WTC11 (cell line): Measurements from ENCODE around the gene RHPN2. TPM values are rescaled to one million over a fixed set of nuclear protein-coding genes. Genes with fewer than 3 reads are reported as not detected.

ENCODE experiments used
- ATAC-seq: fragments of 200-7000 bp; cut with Tn5 transposase; 2 replicates; pipeline ENCODE4 v1.10.0; 2021; ENCODE audit warnings: mild to moderate bottlenecking, moderate library complexity
- CTCF ChIA-PET: fragments of 300-600 bp; sonication (Branson Sonifier 250); formaldehyde crosslinking; loops from one replicate; lab custom pipeline; 2021; ENCODE audit warnings: antibody characterized with exemption; lab: Charles Lee
- POLR2A ChIA-PET: fragments of 350-600 bp; sonication (Branson Sonifier 250); formaldehyde crosslinking; loops from one replicate; lab custom pipeline; 2021; ENCODE audit warnings: antibody characterized with exemption; lab: Charles Lee
- DNase-seq: peaks from one replicate; pipeline ENCODE4 v3.0.0; 2021; ENCODE audit warnings: low spot score
- H3K27ac Mint-ChIP-seq: 2 replicates; pipeline ENCODE4 v1.8.0; 2021; ENCODE audit warnings: mixed read lengths
- H3K27me3 Mint-ChIP-seq: 2 replicates; pipeline ENCODE4 v1.8.0; 2021; ENCODE audit warnings: low read depth, mild to moderate bottlenecking, moderate library complexity, mixed read lengths
- H3K36me3 Mint-ChIP-seq: 2 replicates; pipeline ENCODE4 v1.8.0; 2021; ENCODE audit warnings: mixed read lengths
- H3K4me1 Mint-ChIP-seq: 2 replicates; pipeline ENCODE4 v1.8.0; 2022; ENCODE audit warnings: mixed read lengths
- H3K4me3 Mint-ChIP-seq: 2 replicates; pipeline ENCODE4 v1.8.0; 2021; ENCODE audit warnings: mild to moderate bottlenecking, moderate library complexity, mixed read lengths
- H3K9me3 Mint-ChIP-seq: 2 replicates; pipeline ENCODE4 v1.8.0; 2021; ENCODE audit warnings: mixed read lengths
- ATF6 ChIP-seq: sonication (generic); formaldehyde crosslinking; IDR thresholded peaks from 2 replicates; pipeline ENCODE4 v1.8.1; 2023; ENCODE audit warnings: mild to moderate bottlenecking, missing genetic modification reagents
- CDX4 ChIP-seq: fragments of 250-450 bp; sonication (Bioruptor Pico); IDR thresholded peaks from 2 replicates; pipeline ENCODE4 v1.9.0; 2021; ENCODE audit warnings: moderate library complexity, mild to moderate bottlenecking, inconsistent platforms, borderline replicate concordance
- E2F1 ChIP-seq: sonication (generic); formaldehyde crosslinking; IDR thresholded peaks from 2 replicates; pipeline ENCODE4 v1.8.0; 2022; ENCODE audit warnings: mild to moderate bottlenecking, missing genetic modification reagents
- ETV6 ChIP-seq: sonication (generic); formaldehyde crosslinking; IDR thresholded peaks from 2 replicates; pipeline ENCODE4 v1.8.1; 2022; ENCODE audit warnings: mild to moderate bottlenecking, missing genetic modification reagents
- GRHL2 ChIP-seq: fragments of 250-450 bp; sonication (Bioruptor Pico); IDR thresholded peaks from 2 replicates; pipeline ENCODE4 v1.8.0; 2022; ENCODE audit warnings: mild to moderate bottlenecking, moderate library complexity; ENCODE audit not compliant: insufficient replicate concordance, severe bottlenecking
- HMGA2 ChIP-seq: fragments of 250-450 bp; sonication (Bioruptor Pico); IDR thresholded peaks from 2 replicates; pipeline ENCODE4 v1.4.0; 2021; ENCODE audit warnings: mild to moderate bottlenecking, moderate library complexity
- JUN ChIP-seq: sonication (generic); formaldehyde crosslinking; IDR thresholded peaks from 2 replicates; pipeline ENCODE4 v1.8.0; 2023; ENCODE audit warnings: mild to moderate bottlenecking, missing genetic modification reagents
- MYBL2 ChIP-seq: sonication (generic); formaldehyde crosslinking; IDR thresholded peaks from 2 replicates; pipeline ENCODE4 v1.8.1; 2023; ENCODE audit warnings: mild to moderate bottlenecking, moderate library complexity, missing genetic modification reagents
- RORB ChIP-seq: fragments of 250-450 bp; sonication (Bioruptor Pico); IDR thresholded peaks from 2 replicates; pipeline ENCODE4 v1.9.0; 2021; ENCODE audit warnings: mild to moderate bottlenecking
- USF2 ChIP-seq: sonication (generic); formaldehyde crosslinking; IDR thresholded peaks from 2 replicates; pipeline ENCODE4 v1.8.1; 2023; ENCODE audit warnings: mild to moderate bottlenecking, missing genetic modification reagents, moderate library complexity
- ZMAT4 ChIP-seq: fragments of 250-450 bp; sonication (Bioruptor Pico); IDR thresholded peaks from 2 replicates; pipeline ENCODE4 v1.9.0; 2021; ENCODE audit warnings: mild to moderate bottlenecking
- ZNF138 ChIP-seq: sonication (generic); formaldehyde crosslinking; conservative IDR thresholded peaks from 2 replicates; pipeline ENCODE4 v1.8.1; 2022; ENCODE audit warnings: mild to moderate bottlenecking, moderate library complexity, missing genetic modification reagents
- ZNF263 ChIP-seq: sonication (generic); formaldehyde crosslinking; IDR thresholded peaks from 2 replicates; pipeline ENCODE4 v1.8.1; 2022; ENCODE audit warnings: low read depth, mild to moderate bottlenecking, moderate library complexity, missing genetic modification reagents
- ZNF281 ChIP-seq: sonication (generic); formaldehyde crosslinking; IDR thresholded peaks from 2 replicates; pipeline ENCODE4 v1.8.0; 2023; ENCODE audit warnings: mild to moderate bottlenecking, missing genetic modification reagents
- ZNF423 ChIP-seq: fragments of 250-450 bp; sonication (Bioruptor Pico); IDR thresholded peaks from 2 replicates; pipeline ENCODE4 v2.1.2; 2022; ENCODE audit warnings: mild to moderate bottlenecking, moderate library complexity
- ZNF512 ChIP-seq: sonication (generic); formaldehyde crosslinking; IDR thresholded peaks from 2 replicates; pipeline ENCODE4 v1.8.1; 2022; ENCODE audit warnings: missing genetic modification reagents, borderline replicate concordance
- ZNF532 ChIP-seq: fragments of 250-450 bp; sonication (Bioruptor Pico); IDR thresholded peaks from 2 replicates; pipeline ENCODE4 v1.9.0; 2021; ENCODE audit warnings: mild to moderate bottlenecking, borderline replicate concordance
- total RNA-seq: library from RNA; stranded (reverse); gene quantifications from 3 replicates; pipeline ENCODE4 v1.2.3, GENCODE V29; 2021

Gene RHPN2
- total RNA-seq, 1 experiment from 2014 or later, result 21.1 TPM

GRCh38 chr19:32998722-32999121, 66.0 kb downstream of the RHPN2 start:
- H3K27ac Mint-ChIP-seq, result no peak overlapping the region
- POLR2A ChIA-PET, result no interaction called here
- no peak overlapping the region for H3K4me3 Mint-ChIP-seq
- no peak for DNase-seq
- no peaks in the 10 kb centered on the region for H3K27me3 Mint-ChIP-seq
- H3K4me1 Mint-ChIP-seq, result no peaks in the 10 kb centered on the region
- TF ChIP-seq E2F1 (CRISPR knock-in tag) (no peak), MYBL2 (CRISPR knock-in tag) (no peak), ZNF281 (CRISPR knock-in tag) (no peak), ZMAT4 (CRISPR knock-in tag) (no peak), RORB (CRISPR knock-in tag) (no peak), ZNF532 (CRISPR knock-in tag) (no peak), JUN (CRISPR knock-in tag) (no peak), ZNF138 (CRISPR knock-in tag) (no peak), ZNF512 (CRISPR knock-in tag) (no peak), ETV6 (no peak), USF2 (CRISPR knock-in tag) (no peak), GRHL2 (CRISPR knock-in tag) (no peak), HMGA2 (CRISPR knock-in tag) (no peak), CDX4 (CRISPR knock-in tag) (no peak), ZNF263 (CRISPR knock-in tag) (no peak), ATF6 (no peak), ZNF423 (CRISPR knock-in tag) (no peak)
- H3K9me3 Mint-ChIP-seq, result no peaks in the 10 kb centered on the region
- CTCF ChIA-PET, result no interaction called here
- peaks cover 48% of the 10 kb centered on the region for H3K36me3 Mint-ChIP-seq
- no peak for ATAC-seq
